HS-5 (cell line): ENCODE measurements around the gene CHMP5.
"Not testable (repeated sequence)": the region's sequence is repeated elsewhere in the genome, so short reads cannot be mapped to it uniquely, and the experiment has no call there.

Source experiments
- DNase-seq: peaks from one replicate; pipeline ENCODE4 v3.0.0-alpha.2; 2012; ENCODE audit warnings: low read depth

The CHMP5 gene

DNA sequence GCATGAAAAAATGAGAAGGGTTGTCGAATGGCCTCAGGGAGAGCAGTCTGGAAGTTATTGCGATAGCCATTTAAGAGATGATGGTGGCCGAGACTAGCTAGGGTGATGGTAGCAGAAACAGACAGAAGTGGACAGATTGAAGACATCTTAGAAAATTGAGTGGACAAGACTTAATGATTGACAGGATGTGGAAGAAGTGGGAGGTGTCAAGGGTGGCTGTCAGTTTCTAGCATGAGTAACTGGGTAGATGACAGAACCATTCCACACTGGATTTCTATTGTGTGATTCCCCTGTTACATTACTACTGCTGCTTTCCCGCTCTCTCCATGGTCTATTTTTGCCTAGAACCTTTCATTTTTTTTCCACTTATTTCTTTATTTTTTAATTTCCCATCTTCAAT lies 12.6 kb downstream of the CHMP5 start:
- DNase-seq, result no peak

- no peak for DNase-seq
These were observed 20.7 kb downstream of the CHMP5 start for GRCh38 chr9:33285502-33285901.

DNA sequence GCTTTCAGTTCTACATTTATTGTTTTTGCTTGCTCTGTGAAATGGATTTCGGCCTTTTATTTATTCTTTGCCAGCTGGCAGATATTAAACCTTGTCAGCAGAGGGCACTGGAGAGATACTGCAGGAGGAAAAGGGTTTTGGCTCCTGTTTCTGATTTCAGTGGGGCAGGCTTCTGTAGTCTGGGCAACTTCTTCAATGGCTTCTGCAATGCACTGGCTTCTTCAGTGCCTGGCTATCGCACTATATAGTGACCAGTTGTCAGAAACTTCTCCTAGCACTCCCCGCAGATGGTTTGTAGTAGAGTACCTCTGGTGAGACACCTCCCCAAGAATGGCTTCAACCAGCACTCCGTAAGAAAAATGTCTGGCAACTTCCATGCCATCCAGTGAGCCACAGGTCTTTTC lies 22.2 kb downstream of the CHMP5 start:
- DNase-seq, result no peak

- DNase-seq, result no peak
These were observed 23.4 kb downstream of the CHMP5 start for GRCh38 chr9:33288235-33288634.

DNA sequence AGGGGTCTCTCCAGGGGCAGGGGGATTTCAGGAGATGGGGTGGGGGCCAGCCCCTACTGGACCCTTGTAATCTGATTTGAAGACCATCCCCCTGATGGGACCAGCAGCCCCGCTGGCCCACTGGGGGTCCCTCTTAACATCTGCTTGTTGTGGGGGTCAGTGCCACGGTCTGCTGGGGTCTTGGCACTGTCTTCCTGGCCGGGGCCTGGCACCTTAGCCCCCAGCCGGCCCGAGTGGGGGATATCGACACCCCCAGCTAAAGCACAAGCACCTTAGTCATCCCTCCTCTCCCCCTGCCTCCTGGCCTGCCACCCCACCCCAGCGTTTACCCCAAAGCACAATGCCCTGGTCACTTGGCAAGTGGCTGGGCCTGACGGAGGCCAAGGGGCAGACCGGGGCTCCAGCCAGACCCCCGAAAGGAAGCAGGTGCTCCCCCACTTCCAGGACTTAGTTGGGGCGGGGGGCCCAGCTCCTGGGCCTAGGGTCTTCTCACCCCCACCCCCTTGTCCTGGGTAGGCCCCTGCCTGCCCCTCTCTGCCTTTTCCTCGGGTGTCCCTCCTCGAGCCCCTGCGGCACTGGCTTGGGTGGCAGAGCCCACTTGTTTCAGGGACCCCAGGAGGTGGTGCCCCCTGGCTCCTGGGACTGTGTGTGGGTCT lies 24.1 kb downstream of the CHMP5 start:
- DNase-seq, result no peak

GRCh38 chr9:33289496-33289895 lies 24.6 kb downstream of the CHMP5 start:
- DNase-seq, result no peak

- DNase-seq, result no peak
These were observed 25.0 kb downstream of the CHMP5 start for GRCh38 chr9:33289936-33290246.

DNA sequence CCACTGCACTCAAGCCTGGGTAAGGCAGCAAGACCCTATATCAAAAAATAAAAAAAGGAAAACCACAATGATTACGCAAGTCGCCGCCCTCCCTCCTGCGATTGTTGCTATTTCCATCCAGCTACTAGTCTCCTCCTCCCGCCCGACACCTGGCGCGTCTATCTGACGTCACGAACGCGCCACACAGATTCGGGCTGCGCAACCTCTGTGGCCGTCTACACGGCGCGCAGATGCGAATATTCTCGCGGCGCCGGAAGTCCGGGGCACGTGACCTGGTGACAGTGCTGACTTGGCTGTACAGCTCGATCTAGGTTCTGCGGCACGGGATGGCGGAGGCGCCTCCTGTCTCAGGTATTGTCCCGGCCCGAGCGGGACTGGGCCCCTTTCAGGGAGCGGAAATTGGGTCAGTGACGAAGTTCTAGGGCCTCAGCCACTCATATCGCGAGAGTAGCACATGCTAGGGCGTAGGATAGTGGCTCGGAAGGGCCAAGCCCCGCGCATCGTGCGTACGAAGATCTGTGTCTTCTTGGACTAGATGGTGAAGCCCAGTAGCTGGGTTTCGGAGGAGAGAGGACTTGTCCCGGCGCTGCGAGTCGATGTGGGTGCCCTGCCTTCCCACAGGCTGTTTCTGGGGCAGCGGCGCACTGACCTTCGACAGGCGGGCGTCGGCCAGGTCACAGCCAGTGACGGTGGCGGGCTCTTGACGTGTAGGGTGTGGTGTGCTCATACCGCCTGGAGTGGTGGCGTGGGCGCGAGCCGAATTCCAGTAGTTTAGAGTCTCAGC lies 25.6 kb downstream of the CHMP5 start, which contains the start of gene NFX1:
Gene NFX1, plus strand, starts transcription at position 270 of the 784 bp plus-strand sequence. Its CDS starts 57 bp downstream, at position 327.
- peak; percentile 94 for DNase-seq

GRCh38 chr9:33291031-33291397 lies 26.2 kb downstream of the CHMP5 start:
- DNase-seq, result no peak

GRCh38 chr9:33291901-33292300 lies 27.1 kb downstream of the CHMP5 start:
- no peak for DNase-seq

DNA sequence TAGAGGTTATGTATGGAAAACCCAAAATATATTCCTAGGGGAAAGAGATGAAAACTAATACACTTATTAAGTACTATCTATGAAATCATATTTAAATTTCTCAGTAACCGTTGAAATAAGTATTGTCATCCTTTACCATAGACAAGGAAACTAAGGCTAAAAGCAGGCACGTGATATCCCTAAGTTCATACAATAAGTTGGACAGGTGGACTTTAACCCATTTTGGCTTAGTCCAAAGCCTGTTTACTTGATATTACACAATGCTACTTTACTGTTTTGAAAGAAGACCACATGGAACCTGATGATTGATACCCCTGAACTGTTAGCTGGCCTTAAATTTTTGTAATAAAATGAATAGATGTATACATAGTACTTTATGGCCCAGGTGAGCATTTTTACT lies 28.9 kb downstream of the CHMP5 start:
- no peak for DNase-seq

DNA sequence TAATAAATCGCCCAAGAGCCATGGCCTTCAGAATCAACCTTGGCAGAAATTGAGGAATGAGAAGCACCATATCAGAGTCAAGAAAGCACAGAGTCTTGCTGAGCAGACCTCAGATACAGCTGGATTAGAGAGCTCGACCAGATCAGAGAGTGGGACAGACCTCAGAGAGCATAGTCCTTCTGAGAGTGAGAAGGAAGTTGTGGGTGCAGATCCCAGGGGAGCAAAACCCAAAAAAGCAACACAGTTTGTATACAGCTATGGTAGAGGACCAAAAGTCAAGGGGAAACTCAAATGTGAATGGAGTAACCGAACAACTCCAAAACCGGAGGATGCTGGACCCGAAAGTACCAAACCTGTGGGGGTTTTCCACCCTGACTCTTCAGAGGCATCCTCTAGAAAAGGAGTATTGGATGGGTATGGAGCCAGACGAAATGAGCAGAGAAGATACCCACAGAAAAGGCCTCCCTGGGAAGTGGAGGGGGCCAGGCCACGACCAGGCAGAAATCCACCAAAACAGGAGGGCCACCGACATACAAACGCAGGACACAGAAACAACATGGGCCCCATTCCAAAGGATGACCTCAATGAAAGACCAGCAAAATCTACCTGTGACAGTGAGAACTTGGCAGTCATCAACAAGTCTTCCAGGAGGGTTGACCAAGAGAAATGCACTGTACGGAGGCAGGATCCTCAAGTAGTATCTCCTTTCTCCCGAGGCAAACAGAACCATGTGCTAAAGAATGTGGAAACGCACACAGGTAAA lies 30.0 kb downstream of the CHMP5 start:
- no peak for DNase-seq

GRCh38 chr9:33295571-33295970 lies 30.7 kb downstream of the CHMP5 start:
- DNase-seq, result no peak

DNA sequence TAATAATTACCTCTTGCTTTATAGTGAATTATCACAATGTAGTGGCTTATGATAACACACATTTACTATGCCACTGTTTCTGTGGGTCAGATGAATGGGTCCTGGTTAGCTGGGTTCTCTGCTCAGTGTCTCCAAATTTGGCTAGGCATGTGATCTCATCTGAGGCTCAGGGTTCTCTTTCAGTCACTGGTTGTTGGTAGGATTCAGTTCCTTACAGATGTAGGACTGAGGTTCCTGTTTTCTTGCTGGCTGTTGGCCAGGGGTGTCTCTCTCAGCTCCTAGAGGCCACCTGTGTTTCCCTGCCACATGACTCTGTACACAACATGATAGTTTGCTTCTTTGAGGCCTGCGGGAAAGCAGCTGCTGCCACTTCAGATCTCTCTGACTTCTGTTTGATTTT lies 32.6 kb downstream of the CHMP5 start:
- no peak for DNase-seq

- DNase-seq, result no peak
These were observed 35.7 kb downstream of the CHMP5 start for GRCh38 chr9:33300546-33300945.

GRCh38 chr9:33304362-33304761 lies 39.5 kb downstream of the CHMP5 start:
- no peak for DNase-seq

GRCh38 chr9:33306037-33306436 lies 41.2 kb downstream of the CHMP5 start:
- no peak for DNase-seq

GRCh38 chr9:33307067-33307466 lies 42.2 kb downstream of the CHMP5 start:
- no peak for DNase-seq

- DNase-seq, result no peak
These were observed 45.1 kb downstream of the CHMP5 start for GRCh38 chr9:33309903-33310302.

GRCh38 chr9:33310748-33311147 lies 45.9 kb downstream of the CHMP5 start:
- no peak for DNase-seq

GRCh38 chr9:33311953-33312352 lies 47.1 kb downstream of the CHMP5 start:
- no peak for DNase-seq

- no peak for DNase-seq
These were observed 50.5 kb downstream of the CHMP5 start for GRCh38 chr9:33315371-33315770.

GRCh38 chr9:33317136-33317535 lies 52.3 kb downstream of the CHMP5 start:
- not testable (repeated sequence) for DNase-seq
